ENCODE measurements around the gene PHLDB2.

The PHLDB2 gene

DNA sequence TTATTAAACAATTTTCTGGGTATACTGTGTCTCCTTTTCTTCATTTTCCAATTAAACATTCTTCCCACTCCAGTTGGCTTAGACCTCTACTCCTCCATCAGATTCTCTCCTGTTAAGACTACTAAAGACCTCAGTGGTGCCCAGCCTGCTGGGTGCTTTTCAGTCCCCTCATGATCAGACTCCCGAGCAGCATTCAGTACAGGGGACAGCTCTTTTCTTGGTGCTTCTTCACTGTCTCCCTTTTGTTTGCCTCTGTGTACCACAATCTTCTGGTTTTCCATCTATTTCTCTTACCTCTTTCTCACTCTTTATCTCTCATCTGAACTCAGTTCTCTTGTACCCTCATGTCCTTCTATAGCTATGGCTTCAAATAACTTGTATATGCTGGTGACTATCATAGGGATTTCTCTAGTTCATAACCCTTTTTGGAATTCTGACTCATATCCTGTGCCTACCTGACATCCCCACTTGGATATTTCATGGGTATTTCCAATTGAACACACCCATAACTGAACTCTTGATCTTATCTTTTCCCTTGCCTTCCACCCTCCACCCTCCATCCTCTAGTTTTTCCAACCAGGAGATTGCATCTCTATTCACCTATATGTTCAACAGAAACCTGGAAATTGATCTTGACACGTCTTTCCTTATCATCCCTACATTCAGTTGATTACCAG lies 64.2 kb downstream of the PHLDB2 start:
- no peak for DNase-seq (ENCODE audit: low read depth in 2 of 3, low spot score in 1 of 3)

DNA sequence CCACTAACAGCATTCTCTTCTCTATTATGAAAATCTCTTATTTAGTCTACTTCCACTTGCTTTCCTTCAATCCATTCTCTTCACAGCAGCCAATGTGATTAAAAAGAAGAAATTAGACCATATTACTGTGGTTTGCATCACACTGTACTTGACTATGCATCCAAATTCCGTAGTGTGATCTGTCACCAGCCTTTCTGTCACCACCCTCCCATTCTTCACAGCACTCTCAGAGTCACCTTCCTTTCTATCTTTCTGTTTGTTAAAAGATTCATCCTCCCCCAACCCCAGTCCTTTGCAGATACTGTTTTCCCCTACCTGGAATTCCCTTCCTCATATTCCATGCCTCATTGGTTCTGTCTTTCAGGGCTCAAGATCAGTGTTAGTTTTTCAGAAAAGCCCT lies 64.7 kb downstream of the PHLDB2 start:
- DNase-seq (ENCODE audit: low read depth in 2 of 3, low spot score in 1 of 3): no peak

DNA sequence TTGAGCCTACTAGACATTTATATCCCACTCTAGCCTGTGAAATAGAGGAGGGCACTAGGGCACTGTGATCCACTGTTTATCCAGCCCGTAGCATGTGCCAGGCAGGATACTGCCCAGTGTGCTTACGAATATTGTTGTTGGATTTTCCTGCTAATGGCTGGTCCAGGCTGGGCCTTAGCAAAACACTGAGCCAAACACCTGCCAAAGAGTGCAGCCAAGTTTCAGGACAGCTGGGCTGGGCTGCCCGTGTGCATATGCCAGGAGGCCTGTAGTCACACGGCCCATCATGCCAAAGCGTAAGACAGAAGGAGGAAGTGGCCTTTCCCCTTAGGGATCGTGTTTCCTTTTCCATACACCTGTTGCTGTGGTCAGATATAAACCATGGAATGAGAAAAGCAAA lies 65.2 kb downstream of the PHLDB2 start:
- no peak for DNase-seq (ENCODE audit: low read depth in 2 of 3, low spot score in 1 of 3)

DNA sequence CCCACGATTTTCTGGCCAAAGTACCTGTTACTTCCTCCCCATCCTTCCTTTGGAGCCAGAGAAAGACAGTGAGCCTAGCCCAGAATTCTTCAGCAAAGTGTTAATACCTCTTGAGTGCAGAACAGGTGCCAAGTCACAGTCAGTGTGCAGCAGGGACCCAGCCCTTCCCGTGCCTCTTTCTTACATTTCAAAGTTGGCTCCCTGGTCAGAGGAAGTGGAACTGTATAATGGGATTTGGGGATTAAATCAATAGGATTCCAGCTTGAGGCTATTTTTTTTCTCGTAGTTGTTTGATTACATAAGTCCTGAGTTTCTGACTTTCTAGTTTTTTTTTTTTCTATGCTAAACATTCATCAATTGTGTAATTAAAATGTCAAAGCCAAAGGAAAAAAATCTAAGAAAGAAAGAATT lies 67.2 kb downstream of the PHLDB2 start:
- DNase-seq (ENCODE audit: low read depth in 2 of 3, low spot score in 1 of 3): no peak

DNA sequence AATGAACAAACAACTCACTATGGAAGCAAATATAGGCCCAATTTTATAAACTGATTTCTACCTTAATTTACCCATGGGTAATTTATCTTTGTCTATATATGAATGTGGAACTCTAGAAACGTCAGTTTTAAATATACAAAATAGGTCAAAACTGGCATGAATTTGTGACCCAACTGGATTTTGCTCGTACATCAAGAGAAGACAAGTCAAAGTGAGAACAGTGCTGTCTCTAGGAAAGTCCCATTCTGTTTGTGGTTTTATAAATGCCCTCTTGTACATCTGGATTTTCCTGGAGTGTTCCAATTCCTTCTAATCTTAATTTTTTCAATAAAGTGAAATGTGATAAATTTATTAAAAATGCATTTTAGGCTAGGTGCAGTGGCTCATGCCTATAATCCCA lies 69.5 kb downstream of the PHLDB2 start:
- DNase-seq (ENCODE audit: low read depth in 2 of 3, low spot score in 1 of 3): no peak

DNA sequence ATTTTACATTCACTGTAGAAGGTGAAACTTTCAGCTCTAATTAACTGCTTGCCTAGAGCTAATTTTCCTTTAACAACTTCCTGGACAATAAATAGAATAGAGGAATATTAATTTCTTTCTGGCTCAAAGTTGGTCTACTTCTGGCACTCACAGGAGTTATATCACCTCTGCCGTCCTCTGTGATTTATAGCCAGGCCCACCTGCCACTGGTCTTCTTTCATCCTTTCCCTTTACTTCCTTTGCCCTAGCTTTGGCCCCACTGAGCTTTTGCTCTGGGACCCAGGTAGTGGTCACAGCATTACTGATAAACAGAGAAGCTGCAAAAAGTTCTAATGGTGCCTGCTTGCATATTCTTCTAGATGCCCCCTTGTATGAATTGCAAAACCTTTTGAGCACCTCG lies 70.4 kb downstream of the PHLDB2 start:
- DNase-seq (ENCODE audit: low read depth in 2 of 3, low spot score in 1 of 3): no peak

DNA sequence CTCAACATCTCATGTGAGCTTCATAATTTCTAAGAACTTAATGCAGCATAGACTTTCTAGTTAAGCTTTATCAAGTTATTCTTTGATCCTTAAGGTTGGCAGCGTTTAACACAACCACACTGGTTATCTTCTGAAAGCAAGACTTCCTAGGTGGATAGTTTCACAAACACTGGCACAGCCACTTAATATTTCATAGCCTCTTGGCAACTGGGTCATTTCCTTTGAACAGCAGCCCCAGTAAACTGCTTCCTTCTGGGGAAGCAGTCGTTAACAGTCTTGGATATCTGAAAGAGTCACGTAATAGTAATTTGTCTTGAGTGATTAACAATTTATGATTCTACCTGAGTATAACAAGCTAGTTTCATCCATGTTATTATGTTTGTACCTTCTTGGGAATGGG lies 73.9 kb downstream of the PHLDB2 start:
- DNase-seq (ENCODE audit: low read depth in 2 of 3, low spot score in 1 of 3): no peak

DNA sequence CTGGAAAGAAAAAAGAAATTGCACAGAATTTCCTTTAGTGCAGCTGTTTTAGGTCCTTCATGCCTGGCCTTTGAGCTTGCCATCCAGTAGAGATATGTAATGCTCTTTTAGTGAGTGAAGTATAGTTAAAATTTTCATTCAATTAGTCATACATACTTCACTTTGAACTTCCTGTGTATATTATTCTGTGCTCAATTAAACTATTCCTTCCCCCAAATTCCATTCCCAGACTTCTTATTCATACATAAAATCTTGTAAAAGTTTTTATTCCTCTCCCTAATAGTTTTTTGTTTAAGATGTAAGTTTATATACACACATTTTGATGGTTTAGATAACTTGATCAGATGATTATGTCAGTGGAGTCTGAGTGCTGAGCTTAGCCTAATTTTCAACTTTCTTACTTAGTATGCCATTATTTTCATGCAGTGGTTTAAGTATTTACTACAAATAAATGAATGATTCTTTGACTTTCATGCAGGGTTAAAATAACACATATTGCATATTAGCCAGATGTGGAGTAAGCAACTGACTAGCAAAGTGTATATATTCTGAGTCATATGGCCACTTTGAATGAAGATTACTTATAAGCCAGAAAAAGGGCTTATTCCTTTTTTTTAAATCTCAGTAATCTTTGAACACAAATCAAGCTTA lies 77.3 kb downstream of the PHLDB2 start:
- no peak for DNase-seq (ENCODE audit: low read depth in 2 of 3, low spot score in 1 of 3)

DNA sequence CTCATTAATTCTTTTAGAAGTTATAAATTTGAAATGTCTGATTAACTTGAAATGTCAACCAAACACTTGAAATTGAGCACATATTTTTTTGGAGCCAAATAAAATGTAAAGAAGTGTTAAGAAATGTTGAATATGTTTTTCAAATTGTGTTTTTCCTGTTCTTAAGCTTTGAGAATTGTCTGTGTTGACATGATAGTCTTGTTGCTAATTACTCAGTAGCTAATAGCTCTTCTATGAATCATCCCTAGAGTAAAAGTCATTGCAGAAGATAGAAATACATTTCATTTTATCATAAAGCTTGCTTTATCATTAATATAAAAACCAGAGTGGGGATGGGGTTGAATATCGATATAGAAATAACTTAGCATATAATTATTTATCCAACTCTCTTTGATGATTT lies 77.9 kb downstream of the PHLDB2 start:
- DNase-seq (ENCODE audit: low read depth in 2 of 3, low spot score in 1 of 3): no peak

DNA sequence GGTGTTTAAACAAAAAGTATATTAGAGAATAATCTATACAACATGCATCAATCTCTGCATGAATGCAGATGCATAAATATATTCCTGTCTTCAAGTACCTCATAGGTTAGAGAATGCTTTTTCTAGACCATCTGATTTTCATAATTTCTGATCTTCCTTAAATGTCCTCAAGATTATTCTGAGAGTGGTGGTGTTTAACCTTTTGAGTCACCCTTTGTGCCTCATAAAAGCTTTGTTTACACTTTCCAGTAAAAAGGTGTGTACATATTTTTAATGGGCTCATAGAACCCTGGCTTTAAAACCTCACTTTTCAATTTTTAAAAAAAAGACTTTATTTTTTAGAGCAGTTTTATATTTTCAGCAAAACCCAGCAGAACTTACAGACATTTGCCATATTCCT lies 78.8 kb downstream of the PHLDB2 start:
- no peak for DNase-seq (ENCODE audit: low read depth in 2 of 3, low spot score in 1 of 3)

DNA sequence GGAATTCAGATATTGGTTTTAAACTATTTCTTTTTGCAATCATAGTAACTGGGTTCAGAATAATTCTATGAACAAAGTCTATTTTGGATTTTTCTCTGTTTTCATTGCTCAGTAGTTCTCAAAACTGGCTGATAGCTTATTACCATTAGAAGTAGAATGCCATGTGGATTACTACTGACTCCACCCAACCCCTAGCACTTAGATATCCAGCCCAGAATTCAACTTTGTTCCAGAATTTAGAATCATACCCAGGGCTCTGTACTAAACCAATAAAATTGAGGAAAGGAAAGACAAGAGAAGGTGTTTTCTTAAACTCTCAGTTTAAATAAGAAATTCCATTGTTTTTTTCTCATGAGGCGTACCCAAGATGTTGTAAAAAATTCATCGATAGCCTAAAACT lies 80.8 kb downstream of the PHLDB2 start:
- no peak for DNase-seq (ENCODE audit: low read depth in 2 of 3, low spot score in 1 of 3)

DNA sequence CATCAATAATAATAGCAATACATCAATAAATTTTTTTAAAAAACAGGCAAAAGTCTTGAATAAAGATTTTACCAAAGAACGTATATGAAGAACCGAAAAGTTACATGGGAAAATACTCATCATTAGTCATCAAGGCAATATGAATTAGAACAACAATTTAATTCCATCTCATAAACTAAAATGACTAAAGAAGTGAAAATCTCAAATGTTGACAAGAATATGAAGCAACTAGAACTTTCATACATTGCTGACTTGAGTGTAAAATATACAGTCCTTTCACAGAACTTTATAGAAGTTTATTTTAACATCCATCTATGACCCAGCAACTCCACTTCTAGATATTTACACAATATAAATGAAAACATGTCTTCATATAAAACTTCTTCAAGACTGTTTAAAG lies 84.5 kb downstream of the PHLDB2 start:
- no peak for DNase-seq (ENCODE audit: low read depth in 2 of 3, low spot score in 1 of 3)

DNA sequence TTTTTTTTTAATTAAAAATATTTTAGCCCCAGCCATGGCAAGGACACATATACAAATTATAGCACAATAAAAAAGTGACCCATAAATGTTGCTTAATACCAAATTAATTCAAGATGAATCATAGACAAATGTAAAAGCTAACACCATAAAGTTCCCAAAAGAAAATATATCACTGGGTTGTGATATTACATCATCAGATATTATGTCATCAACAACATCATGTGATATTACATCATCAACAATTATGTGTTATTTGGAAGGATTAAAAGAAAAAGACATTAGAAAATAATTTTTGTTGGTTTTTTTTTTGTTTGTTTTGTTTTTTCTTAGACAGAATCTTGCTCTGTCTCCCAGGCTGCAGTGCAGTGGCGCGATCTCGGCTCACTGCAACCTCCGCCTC lies 85.3 kb downstream of the PHLDB2 start:
- DNase-seq (ENCODE audit: low read depth in 2 of 3, low spot score in 1 of 3): no peak

DNA sequence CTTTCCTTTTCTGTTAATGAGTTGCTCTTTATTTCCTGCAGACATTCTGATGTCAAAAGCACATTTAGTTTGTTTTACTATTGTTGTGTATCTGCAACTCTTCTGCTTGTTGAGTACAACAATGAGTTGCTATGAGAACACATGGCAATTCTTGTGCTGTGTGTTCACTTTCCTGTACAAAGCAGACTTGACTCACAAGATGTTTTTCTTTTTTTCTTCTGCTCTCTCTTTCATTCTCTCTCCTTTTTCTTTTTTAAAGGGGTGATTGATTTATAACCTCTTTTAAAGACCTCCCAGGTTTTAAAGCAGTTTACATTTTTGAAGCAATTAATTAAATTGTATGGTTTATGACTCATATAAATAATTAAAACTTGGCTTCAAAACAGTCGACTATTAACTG lies 88.2 kb downstream of the PHLDB2 start:
- no peak for DNase-seq (ENCODE audit: low read depth in 2 of 3, low spot score in 1 of 3)

DNA sequence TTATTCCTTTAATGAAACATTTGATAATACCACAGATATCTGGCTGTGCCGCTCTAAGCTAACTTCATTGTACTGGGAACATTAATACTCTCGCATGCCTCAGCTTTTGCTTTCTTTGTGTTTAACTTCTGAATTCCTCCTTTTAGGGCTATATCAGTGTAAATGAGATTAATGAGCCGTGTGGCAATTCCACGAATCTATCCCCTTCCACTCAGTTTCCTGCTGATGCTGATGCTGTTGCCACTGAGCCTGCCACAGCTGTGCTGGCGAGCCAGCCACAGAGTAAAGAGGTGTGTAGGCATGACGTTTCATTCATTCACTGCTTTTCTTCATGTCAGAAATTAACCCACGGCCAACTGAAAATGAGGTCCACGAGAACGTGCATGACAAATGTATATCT lies 89.7 kb downstream of the PHLDB2 start:
- DNase-seq (ENCODE audit: low read depth in 2 of 3, low spot score in 1 of 3): no peak

DNA sequence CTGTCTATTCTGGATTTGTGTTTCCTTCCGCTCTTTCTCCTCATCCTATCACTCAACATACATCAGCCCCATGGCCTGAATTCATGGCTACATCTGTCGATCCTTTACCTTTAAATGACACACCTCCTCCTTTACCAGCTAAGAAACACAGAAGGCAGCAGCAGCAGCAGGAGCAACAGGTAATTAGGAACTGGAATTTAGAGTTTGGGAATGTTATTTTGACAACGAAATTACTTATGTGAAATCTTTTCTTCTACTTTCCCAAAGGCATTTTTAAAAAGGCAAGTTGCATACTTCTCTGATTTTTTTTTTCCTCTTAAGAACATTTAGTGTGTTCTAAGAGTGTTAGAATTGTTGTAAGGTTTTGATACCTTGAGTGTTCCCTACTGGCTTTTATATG lies 90.6 kb downstream of the PHLDB2 start:
- no peak for DNase-seq (ENCODE audit: low read depth in 2 of 3, low spot score in 1 of 3)

DNA sequence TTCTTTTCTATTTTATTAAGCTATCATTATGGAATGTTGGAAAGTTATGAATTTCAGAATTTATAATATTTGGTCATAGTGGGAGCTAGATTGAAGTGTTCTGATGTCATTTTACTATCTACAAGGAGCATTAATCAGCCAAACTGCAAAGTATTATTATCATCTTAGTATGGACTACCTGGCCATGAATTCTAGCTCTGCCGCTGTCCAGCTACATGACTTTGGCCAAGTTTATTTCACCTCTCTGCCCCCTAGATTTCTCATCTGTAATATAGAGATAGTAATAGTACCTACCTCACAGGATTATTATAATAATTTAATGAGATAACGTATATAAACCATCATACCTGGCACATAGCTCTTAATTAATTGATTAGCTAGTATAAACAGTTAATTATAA lies 92.0 kb downstream of the PHLDB2 start:
- no peak for DNase-seq (ENCODE audit: low read depth in 2 of 3, low spot score in 1 of 3)

DNA sequence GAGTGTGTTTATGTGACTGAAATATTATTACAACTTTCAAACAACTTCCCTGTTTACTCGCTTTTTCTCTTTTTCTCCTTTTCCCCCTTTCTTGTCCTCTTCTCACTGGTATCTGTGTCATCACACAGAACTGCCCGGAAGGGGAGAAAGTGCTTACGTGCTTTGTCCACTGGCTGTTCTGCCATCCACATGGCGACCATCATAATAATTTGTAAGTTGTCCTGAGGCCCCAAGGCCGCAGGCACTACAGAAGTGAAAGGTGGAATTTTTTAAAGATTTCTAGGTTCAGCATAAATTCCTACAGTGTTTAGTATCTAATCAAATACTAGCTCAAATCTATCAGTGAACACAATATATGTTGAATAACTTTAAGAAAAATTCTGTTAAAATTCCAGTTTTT lies 93.0 kb downstream of the PHLDB2 start:
- no peak for DNase-seq (ENCODE audit: low read depth in 2 of 3, low spot score in 1 of 3)

DNA sequence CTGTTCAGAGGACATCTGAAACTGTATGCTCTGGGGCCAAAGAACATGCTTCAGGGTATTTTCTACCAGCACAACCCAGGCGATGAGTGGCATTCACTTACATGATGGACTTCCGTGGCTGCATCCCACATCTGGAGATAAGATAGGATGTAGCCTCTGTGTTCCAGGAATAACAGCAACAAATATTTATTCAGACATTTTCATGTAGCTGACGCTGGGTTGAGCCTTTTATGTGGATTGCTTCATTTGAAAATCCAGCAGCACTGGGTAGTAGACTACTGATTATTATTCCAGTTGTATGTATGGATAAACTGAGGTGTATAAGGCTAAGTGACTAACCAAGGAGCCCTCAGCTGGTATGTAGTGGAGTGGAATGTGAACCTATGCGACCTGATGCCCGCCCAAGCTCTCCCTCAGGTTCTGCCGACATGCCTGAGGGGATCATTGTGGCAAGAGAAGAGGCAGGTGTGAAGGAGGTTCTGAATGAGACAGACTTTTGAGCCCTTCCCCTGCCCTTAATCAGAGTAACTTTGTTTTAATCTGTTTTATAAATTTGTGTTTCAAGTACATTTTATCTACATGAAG lies 93.9 kb downstream of the PHLDB2 start:
- no peak for DNase-seq (ENCODE audit: low read depth in 2 of 3, low spot score in 1 of 3)

DNA sequence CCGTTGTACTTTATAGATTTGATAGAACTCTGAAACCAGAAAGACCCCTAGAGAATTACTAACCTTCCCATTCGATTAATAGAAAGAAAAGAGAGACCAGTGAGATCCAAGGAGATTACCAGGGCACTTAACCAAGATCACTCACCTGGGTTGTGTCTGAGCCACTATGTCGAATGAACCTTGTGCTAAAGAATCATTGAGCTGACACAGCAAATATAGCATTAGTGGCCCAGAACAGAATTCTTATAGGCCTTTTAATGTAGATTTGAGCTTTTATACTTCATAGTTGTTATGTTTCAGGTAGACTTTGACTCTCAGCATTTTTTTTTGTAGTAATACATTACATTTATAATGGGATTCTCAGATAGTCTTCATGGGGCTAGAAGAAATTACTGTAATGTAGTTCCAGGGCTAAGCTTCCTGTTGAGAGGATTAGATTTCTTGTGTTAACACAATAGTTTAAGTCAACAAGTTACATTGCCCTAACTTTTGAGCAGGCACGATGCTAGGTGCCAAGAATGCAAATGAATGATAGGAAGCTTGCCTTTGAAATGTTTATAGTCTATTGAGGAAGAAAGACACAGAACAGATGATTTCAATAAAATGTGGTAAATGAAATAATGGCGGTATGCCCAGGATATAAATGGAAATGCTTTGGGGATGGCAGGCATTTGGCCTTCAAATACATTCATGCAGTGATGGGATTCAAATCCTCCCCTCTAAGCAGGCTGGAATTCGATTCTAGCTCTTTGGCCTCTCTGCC lies 95.3 kb downstream of the PHLDB2 start:
- no peak for DNase-seq (ENCODE audit: low read depth in 2 of 3, low spot score in 1 of 3)

DNA sequence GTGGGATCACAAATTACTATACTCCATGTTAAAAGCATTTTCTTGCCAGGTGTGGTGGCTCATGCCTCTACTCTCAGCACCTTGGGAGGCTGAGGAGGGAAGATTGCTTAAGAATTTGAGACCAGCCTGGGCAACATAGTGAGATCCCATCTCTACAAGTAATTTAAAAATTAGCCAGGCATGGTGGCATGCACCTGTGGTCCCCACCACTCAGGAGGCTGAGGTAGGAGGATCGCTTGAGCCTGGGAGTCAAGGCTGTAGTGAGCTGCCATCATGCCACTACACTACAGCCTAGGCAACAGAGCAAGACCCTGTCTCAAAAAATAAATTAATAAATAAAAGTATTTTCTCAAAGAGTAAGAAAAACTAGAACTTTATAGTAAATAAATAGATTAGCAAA lies 96.8 kb downstream of the PHLDB2 start:
- DNase-seq (ENCODE audit: low read depth in 2 of 3, low spot score in 1 of 3): no peak

DNA sequence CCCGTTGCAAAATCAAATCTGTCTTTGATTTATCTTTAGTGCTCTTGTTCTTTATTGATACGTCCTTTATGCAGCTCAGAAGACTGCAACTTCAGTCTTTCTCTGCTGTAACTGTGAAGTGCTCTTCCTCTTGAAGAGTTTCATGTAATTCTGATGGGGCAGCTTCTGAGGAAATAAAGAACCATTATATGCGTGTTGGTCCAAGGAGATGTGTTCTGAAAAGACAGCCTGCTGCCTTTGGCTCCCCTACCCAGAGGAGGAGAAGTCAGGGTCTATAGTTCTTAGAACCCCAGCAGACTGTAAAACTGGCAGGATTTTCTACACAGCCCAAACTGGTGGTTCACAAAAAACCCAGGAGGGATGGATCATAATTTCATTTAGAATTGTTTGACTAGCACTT lies 97.4 kb downstream of the PHLDB2 start:
- no peak for DNase-seq (ENCODE audit: low read depth in 2 of 3, low spot score in 1 of 3)

All from stimulated activated CD4-positive, alpha-beta T cell treated with anti-CD3 and anti-CD28 coated beads, Interleukin-12 subunit alpha, Interleukin-12 subunit beta, amount 100 ng/mL, for 48 hours (primary cell).